Nephron progenitor cell (in vitro differentiated cells): ENCODE results near the gene STK25.

Source experiments
- DNase-seq: peaks from one replicate; pipeline ENCODE4 v3.0.0; 2021
- H3K27ac Mint-ChIP-seq: 2 replicates; pipeline ENCODE4 v1.8.0; 2021; ENCODE audit warnings: mild to moderate bottlenecking, moderate library complexity, mixed read lengths
- H3K27me3 Mint-ChIP-seq: 2 replicates; pipeline ENCODE4 v1.8.0; 2021; ENCODE audit warnings: mild to moderate bottlenecking, low read depth, mixed read lengths; ENCODE audit not compliant: poor library complexity
- H3K36me3 Mint-ChIP-seq: 2 replicates; pipeline ENCODE4 v1.8.0; 2021; ENCODE audit warnings: low read depth, mixed read lengths
- H3K4me1 Mint-ChIP-seq: 2 replicates; pipeline ENCODE4 v1.8.0; 2021; ENCODE audit warnings: mixed read lengths
- H3K4me3 Mint-ChIP-seq: 2 replicates; pipeline ENCODE4 v1.8.0; 2021; ENCODE audit warnings: mild to moderate bottlenecking, moderate library complexity, mixed read lengths
- H3K9me3 Mint-ChIP-seq: 2 replicates; pipeline ENCODE4 v1.8.0; 2021; ENCODE audit warnings: mild to moderate bottlenecking, moderate library complexity, mixed read lengths
- TF ChIP-seq, protein P1 (sequence below): fragments of 200-600 bp; sonication (generic); IDR thresholded peaks from 2 replicates; pipeline ENCODE4 v1.5.0; 2021; ENCODE audit warnings: antibody characterized with exemption

The STK25 gene

DNA sequence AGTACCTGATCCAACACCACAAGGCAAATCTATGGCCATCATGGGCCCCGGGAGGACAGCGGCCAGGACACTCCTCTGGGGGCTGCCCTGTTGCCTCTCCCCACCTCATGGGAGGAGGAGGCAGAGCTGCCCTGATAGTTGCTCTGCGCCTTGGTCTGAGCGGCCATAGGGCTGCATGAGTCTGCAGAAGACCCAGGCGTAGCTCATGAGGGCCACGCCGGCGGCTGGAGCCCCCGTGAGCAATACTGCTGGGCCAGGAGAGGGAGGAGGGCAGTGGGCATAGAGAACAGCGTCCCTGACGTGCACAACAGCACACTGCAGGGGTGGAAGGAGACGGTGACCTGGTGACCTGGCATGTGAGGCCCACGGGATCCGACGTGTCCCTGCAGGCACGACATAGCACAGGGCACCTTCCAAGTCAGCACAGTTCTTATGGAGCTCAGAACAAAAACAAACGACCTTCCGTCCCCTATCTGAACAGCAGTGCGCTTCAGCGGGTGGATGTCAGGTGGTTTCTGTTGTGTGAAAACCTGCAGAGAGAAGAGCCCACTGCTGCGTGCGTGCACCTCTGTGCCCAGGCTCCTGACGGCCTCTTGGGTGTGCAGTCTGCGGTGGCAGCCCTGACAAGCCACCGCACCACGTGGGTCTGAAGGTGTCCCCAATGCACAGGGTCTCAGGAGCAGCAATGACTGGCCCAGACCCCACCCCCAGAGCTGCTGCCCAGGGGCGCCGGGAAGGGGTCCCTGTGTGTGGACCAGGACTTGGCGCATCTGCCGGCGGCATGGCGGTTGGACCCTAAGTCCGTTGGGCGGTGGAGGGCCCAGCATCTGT lies 13.0 kb downstream of the STK25 start:
- TF ChIP-seq, protein P1, sequence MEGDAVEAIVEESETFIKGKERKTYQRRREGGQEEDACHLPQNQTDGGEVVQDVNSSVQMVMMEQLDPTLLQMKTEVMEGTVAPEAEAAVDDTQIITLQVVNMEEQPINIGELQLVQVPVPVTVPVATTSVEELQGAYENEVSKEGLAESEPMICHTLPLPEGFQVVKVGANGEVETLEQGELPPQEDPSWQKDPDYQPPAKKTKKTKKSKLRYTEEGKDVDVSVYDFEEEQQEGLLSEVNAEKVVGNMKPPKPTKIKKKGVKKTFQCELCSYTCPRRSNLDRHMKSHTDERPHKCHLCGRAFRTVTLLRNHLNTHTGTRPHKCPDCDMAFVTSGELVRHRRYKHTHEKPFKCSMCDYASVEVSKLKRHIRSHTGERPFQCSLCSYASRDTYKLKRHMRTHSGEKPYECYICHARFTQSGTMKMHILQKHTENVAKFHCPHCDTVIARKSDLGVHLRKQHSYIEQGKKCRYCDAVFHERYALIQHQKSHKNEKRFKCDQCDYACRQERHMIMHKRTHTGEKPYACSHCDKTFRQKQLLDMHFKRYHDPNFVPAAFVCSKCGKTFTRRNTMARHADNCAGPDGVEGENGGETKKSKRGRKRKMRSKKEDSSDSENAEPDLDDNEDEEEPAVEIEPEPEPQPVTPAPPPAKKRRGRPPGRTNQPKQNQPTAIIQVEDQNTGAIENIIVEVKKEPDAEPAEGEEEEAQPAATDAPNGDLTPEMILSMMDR, result no peak

DNA sequence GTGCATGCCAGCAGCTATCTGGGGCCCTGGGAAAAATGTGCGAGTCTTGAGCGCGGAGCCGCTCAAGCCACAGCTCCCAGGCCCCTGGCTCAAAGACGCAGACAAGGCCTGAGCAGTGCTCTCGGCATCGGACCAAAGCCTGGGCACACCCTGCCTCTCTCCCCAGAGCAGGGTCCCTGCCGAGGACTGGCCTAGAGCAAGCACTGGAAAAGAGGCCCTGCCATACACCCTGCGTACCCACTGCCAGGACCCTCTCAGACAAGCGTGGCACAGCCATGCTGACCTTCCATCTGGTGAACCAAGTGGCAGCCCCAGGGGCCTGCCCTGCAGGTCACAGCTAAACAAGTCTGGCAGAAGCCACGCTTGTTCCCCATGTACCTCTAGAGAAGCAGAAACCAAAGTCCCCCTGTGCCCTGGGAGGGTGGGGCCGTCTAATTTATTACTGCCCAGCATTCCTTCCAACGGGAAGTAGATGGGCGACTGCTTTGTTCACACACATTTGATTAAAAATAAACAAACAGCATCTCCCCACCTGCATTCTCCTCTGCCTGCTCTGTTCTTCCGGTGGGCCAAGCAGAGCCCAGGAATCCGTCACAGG lies 14.0 kb downstream of the STK25 start:
- H3K27me3 Mint-ChIP-seq, result no peaks in the 10 kb centered on the region
- H3K9me3 Mint-ChIP-seq, result no peaks in the 10 kb centered on the region
- TF ChIP-seq, protein P1, result no peak
- H3K36me3 Mint-ChIP-seq, result peaks cover 11% of the 10 kb centered on the region
- H3K27ac Mint-ChIP-seq, result no peak overlapping the region
- peaks cover 8% of the 10 kb centered on the region for H3K4me1 Mint-ChIP-seq
- DNase-seq, result no peak
- no peak overlapping the region for H3K4me3 Mint-ChIP-seq

More for the DNA sequence above, 13.0 kb downstream of the STK25 start:
- Mint-ChIP-seq H3K36me3 (peaks cover 7% of the 10 kb centered on the region), H3K27ac (peak overlapping the region; percentile 61), H3K9me3 (no peaks in the 10 kb centered on the region), H3K4me3 (no peak overlapping the region), H3K4me1 (peaks cover 6% of the 10 kb centered on the region), H3K27me3 (no peaks in the 10 kb centered on the region)
- no peak for DNase-seq

DNA sequence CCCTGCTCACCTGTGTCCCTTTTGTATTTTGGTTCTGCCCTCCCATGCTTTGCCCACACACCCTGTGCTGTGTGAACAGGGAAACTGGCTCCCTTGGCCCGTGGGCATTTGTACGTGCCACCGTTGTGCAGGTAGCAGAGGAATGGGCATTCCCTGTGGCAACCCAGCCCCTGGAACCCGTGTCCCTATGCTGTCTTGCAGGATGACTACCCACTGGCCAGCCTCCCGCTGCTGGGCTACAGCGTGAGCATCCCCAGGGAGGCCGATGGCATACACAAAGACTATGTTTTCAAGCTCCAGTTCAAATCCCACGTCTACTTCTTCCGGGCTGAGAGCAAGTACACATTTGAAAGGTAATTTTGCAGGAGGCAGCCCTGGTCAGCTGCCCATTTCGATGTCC lies 15.3 kb downstream of the STK25 start:
- DNase-seq, result no peak

DNA sequence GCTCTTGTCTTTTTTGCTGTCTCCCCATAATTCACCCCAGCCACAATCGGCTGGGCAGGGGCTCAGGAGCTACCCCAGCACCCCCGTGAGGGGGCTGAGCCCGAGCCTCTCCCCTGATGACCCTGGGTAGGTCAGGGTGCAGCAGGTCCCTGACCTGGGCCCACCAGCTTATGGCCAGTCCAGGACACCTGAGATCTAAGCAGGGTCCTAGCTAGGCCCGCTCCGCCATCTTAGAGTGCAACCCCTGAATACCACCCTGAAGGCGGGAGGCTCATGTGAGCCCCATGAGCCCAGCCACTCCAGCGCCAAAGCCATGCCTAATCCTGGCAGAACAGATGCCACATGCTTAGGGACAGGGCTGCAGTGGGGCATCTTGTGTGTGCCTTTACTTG lies 16.2 kb downstream of the STK25 start:
- Mint-ChIP-seq H3K4me3 (no peak overlapping the region), H3K4me1 (peaks cover 8% of the 10 kb centered on the region), H3K36me3 (peaks cover 17% of the 10 kb centered on the region), H3K9me3 (no peaks in the 10 kb centered on the region), H3K27ac (peak overlapping the region; percentile 17), H3K27me3 (no peaks in the 10 kb centered on the region)
- TF ChIP-seq, protein P1, result no peak
- DNase-seq, result no peak

More for the DNA sequence above, 15.3 kb downstream of the STK25 start:
- peaks cover 8% of the 10 kb centered on the region for H3K4me1 Mint-ChIP-seq
- H3K4me3 Mint-ChIP-seq, result no peak overlapping the region
- H3K27me3 Mint-ChIP-seq, result no peaks in the 10 kb centered on the region
- no peak overlapping the region for H3K27ac Mint-ChIP-seq
- TF ChIP-seq, protein P1, result no peak
- H3K9me3 Mint-ChIP-seq, result no peaks in the 10 kb centered on the region
- peaks cover 17% of the 10 kb centered on the region for H3K36me3 Mint-ChIP-seq

DNA sequence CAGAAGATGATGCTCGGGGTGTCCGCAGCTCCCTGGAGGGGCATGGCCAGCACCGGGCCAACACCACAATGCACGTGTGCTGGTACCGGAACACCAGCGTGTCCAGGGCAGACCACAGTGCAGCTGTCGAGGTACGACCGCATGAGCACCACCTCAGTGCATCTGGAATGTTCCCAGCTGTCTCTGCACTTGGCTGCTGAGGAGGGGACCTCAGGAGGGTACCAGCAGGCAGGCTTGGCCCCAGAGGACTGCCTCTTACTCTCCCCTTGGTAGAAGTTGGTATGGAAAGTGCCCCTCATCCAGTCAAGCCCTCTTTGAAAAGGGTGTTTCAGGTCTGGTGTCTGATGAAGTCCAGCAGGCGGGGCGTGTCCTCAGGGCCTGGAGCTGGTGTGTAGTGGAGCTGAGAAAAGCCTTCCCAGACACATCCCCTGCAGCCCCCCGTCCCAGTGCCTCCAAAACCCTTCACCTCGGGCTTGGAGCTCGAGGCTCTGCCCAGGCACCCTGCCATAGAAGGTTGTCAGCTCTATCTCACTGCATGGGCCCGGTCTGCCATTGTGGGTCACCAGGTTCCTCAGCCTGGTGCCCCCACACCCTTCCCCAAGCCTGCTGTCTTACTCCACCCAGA lies 16.7 kb downstream of the STK25 start:
- Mint-ChIP-seq H3K27me3 (no peaks in the 10 kb centered on the region), H3K4me1 (peaks cover 8% of the 10 kb centered on the region), H3K4me3 (no peak overlapping the region), H3K9me3 (no peaks in the 10 kb centered on the region), H3K36me3 (peaks cover 22% of the 10 kb centered on the region), H3K27ac (peak overlapping the region; percentile 17)
- TF ChIP-seq, protein P1, result no peak
- DNase-seq, result no peak
